Measurements from ENCODE around the gene LRFN5.
"Not testable (repeated sequence)": the region's sequence is repeated elsewhere in the genome, so short reads cannot be mapped to it uniquely, and the experiment has no call there.

Gene LRFN5

DNA sequence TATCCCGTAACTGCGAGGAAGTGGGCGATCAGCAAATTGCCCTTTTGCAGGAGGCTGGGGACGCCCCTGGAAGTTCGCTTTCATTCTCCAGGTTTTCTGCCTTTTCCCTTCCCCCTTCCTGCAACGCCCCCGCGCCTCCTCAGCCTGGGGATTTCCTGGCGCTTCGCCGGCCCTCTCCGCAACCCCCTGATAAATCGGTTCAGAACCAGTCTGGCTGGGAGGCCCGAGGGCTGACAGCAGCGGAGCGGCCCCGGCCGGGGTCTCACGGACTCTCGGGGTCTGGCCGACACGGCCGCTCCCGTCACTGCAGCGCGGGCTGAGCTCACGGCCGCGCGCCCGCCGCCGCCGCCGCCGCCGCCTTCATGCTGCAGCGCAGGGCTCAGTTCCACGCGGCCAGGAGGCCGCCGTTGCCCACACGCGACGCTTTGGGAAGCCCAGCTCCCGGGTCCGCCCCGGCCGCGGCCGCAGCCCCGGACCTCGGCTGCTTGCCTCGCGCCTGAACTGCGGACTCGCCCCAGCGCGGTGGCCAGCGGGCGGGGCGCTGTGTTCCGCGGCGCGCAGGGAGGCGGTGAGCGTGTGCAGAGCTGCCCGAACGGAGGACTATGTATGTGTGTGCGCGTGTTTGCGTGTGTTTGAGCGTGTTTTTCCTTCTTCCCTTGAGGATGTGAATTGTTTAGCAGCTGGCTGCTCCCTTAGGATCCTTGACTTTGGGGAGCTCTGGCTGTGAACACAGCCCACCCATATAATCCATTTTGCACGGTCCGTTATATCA is at the start of gene LRFN5:
Gene LRFN5 (plus strand): TSS at position 345 of the 772 bp plus-strand sequence.
- DNase-seq (ENCODE audit: low spot score), result no peak

DNA sequence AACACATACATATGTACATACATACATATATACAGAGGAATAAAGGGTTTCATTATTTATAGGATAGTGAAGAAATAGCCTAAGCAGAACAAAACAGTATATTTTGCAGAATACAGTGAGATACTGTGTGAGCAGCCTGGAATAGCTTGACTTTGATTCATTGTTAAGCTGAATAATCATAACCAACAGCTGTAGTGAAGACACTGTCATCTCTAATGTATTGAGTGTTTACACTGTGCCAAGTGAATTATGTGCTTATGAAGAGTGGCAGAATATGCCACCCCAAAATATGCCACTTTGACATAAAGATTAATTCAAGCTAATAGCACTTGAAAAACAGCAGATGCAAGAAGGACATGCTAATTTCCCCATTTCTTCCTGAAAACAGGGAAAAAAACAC is 48.2 kb upstream of the LRFN5 start:
- no peak for DNase-seq (ENCODE audit: low spot score)

DNA sequence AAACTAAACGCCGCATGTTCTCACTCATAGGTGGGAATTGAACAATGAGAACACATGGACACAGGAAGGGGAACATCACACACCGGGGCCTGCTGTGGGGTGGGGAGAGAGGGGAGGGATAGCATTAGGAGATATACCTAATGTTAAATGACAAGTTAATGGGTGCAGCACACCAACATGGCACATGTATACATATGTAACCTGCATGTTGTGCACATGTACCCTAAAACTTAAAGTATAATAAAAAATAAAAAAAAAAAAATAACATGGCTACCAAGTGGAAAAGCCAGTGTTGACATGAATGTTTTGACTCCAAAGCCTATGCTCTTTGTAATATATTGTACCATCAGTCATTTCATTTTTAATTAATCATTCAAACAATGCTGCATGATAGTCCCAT is 39.8 kb upstream of the LRFN5 start:
- DNase-seq (ENCODE audit: low spot score), result not testable (repeated sequence)

DNA sequence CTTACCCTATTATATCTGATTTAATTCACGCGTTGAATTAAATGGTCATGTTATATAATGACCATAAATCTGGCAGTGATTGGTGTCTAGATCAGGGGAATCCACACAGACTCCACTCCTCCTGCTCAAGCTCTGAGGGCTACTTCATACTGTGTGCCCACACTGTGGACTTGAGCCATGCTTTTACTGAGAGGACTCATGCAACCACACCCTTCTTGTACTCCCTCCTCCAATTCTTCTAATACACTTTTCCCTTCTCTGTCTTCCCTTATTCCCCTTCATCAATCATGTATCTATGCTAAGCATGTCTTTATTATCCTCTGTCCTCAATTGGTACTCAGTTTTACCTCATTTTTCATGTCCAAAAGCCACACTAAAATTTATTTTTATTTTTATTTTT is 37.7 kb upstream of the LRFN5 start:
- no peak for DNase-seq (ENCODE audit: low spot score)

DNA sequence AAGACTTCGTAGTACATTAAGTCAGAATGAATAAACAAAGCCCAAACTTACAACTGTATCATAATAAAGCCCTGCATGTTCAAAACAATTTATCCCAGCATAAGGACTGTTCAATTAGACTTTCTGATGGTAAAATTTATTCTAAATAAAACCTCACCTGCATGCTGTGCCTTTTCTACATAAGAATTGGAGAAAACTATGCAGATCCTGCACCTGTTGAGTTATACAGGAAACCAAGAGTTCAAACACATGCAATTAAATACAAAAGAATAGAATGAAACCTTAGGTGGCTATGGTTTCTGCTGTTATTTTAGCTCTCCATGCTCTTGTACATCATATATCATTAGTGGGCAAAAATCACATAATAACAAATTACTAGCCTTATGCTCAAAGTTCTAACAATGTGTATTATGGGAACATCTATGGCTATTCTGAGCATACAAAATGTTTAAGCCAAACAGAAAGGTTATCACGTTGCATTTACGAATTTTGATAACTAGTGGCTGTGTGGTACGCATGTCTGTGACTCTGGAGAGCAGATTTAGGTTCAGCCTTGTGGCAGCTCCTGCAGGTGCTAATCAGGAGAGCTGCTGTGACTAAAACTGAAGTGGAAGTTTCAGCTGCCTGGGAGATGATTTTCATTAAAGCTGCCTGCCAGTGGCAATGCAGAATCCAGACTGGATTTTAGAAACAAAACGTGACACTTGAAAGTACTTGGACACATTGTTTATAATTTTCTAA is 36.1 kb upstream of the LRFN5 start:
- DNase-seq (ENCODE audit: low spot score), result no peak

DNA sequence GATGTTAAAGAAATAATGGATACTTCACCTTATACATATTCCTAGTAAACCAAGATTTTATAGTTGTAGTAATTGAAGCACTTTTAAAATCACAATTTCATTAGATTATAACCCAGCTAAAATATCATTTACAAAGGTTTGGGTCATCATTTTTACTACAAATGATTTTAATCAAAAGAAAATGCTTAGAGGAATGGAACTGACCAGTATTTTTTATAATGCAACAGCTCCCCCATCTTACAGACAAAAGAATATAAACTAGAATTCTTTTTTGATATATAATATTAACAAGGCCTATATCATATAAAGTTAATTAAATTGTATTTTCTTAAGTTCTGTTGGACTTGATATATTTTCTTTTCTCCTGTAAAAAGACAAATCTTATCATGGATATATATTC is 20.4 kb upstream of the LRFN5 start:
- no peak for DNase-seq (ENCODE audit: low spot score)

DNA sequence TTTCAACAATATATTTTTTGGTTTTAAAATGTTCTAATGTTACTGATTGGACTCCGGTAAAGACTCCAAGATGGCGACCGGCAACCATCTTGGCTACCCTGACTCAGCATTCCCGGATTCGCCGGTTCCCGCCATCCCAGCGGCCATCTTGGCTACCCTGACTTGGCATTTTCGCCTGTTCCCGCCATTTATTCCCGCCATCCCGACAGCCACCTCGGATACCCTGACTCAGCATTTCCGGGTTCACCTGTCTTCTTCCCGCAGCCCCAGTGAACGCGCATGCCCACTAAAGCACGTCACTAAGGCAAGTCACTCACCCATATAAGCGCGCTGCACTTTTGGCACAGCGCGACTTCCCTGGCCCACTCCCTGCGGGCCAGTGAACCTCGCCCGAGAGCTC is 9.0 kb upstream of the LRFN5 start:
- DNase-seq (ENCODE audit: low spot score), result no peak

DNA sequence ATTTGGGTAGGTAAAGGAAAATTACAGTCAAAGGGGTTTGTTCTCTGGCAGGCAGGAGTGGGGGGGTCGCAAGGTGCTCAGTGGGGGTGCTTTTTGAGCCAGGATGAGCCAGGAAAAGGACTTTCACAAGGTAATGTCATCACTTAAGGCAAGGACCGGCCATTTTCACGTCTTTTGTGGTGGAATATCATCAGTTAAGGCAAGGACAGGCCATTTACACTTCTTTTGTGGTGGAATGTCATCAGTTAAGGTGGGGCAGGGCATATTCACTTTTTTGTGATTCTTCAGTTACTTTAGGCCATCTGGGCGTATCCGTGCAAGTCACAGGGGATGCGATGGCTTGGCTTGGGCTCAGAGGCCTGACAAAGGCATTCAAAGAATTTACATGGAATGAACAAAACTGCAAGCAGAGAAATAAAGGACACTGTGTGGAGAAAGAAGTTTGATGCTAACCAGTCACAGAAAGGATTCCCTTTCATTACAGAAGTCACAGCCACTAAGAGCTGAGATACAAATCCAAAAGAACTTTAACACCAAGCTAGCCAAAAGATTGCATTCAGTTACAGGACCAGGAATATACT is 6.8 kb upstream of the LRFN5 start:
- not testable (repeated sequence) for DNase-seq (ENCODE audit: low spot score)

DNA sequence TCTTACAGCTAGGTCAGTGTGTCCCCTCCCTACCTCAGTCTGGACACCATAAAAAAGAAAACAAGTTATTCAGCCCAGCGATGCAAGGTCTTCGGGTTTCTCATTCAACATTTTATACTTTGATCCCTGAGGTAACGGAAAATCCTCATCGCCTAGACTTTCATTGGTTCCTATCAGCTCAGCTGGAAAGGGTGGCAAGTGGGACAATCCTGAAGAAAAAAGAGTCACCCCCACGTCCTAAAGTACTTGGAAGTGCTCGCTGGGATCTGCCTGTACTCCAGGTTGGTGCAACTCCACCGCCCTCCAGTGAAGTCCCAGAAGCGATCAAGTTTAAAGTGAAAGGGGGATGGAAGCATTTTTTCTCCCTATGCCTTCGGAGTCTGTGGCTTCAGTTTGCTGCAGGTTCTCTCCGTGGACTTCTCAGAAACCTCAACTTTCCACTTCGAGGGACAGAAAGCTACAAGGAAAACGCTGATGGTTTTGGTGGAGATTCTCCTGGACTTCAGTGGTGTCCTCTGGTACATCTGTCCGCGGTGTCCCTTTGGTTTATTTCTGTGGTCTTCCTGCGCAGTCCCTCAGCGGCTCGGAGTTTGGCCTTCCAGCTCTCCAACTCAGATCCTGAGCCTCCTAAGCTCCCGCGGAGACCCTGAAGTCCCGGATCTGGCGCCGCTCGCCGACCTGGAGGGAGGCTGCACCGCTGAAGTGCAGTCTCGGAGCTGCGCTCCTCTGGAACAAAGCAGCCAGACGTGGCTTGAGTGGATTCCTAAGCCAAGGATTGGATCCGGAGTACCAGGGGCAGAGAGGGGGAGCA is 1.8 kb upstream of the LRFN5 start:
- no peak for DNase-seq (ENCODE audit: low spot score)

DNA sequence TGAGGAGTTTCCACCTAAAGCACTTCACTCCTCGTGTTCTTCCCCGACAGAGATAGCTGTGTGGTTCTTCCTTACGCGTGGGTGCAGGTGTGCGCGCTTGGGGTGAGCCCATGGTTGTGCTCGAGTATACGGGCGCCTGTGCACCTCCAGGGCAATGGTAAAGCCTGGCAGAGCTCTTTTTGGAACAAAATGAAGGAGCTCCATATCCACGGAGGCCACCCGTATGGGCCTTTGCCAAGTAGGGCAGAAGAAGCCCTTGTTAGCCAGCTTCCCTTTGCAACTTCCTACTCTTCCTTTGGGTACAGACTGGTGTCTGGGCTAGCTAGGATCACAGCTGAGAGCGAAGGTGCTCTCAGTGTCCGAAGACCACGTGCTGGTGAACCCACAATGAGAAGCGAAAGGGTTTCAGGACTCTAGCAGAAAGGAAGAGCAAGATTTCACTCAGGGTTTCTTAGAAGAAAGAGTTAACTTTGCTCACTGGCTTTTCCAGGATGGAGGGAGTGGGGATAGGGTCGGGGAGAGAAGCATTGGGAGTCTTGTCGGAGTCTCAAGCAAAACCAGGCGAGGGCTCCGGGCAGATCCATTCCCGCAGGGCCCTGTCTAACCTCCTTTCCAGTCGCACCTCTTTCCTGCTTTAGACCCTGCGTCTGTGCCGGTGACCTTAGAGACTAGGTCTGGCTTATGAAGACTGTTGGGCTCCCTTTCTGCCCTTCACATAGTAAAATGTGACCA is 960 bp upstream of the LRFN5 start:
- DNase-seq (ENCODE audit: low spot score), result no peak

DNA sequence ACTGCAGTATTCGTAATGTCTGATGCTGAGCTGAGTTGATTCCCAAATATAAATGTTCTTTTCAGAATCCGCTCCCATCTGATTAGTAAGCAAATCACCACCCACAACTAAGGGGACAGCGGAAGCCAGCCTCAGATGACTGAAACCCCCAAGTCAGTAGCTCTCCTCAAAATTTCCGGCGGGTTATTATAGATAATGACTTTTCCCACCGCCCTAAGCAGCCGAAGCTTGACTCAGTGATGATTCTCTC is 469 bp upstream of the LRFN5 start:
- no peak for DNase-seq (ENCODE audit: low spot score)

DNA sequence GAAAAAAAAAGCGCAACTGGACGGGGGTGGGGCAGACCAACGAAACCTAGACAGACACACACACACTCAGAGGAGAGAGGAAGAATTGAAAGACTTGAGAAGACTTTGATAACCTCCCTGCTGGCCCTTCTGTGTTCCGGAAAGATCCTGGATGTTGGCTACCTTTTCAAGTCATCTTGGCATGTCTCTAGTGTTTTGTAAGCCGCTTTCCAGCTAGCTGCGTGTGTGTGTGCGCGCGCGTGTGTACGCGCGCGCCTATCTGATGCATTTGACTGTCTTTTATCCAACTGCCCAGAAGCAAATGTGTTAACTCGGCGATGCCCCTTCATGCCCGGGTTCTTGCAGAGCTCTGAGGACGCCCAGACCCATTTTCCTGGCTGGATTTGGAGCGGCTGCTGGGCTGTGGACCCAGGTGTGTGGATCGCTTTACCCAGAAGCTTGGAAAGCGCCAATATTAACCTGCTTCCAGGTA is 664 bp downstream of the LRFN5 start:
- DNase-seq (ENCODE audit: low spot score), result no peak

DNA sequence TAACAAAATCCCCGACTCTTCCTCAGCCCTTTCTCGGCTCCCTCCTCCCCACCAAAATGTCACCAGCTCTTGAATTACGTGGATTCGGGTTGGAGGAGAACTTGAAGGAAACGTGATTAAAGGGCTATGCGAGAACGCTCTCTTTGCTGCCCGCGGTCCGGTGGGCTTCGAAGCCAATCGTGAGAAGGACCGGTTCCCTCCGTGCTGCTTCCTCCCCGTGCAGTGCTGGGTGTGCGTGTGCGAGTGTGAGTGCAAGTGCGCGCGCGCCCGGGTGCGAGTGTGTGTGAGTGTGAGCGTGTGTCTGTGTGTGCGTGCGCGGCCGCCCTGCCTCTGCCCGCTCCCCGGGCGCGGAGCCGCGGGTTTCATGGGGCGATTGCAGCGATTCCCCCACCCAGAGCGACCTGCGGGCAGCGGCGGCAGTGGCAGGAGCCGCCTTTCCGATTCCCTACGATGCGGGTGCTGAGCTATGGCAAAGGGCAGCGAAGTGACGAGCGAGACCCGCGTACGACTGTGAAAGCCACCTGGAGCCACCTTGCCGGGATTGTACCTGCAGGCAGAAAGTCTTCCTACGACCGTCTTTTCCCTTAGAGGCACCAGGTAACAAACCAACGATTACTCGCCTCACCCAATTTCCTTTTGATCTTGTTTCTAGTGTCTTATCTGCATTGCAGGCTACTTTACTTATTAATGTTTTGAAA is 1.4 kb downstream of the LRFN5 start:
- DNase-seq (ENCODE audit: low spot score), result no peak

DNA sequence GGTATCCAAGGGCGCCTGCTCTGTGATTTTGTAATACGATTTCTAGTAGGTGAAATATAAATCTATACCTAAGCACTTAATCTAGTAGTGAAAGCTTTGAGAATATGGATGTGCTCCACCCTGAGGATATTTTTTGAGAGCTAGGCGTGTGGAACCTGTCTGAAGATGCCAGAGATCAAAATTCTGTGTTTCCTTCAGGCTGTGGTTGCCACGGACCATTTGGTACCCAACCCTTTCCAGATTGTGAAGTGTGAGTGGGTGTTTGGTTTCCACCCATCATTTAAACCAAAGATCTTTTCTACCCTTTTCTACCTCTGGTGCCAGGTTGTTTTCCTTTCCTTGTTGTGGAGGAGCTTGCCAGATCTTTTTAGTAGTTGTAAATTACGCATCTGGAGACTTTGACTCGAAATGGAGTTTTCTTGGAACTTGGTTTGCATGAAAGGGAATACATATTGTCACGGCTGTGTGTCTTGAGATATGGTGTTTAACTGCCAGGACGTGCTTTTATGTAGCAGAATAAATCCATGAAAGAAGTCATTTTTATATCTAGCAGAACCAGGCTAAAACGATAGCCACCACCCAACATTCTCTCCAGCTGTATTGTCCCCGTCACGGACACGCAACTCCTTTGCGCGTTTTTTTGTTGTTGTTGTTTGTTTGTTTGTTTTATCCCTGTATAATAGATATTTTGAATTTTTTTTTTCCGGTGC is 2.2 kb downstream of the LRFN5 start:
- no peak for DNase-seq (ENCODE audit: low spot score)

DNA sequence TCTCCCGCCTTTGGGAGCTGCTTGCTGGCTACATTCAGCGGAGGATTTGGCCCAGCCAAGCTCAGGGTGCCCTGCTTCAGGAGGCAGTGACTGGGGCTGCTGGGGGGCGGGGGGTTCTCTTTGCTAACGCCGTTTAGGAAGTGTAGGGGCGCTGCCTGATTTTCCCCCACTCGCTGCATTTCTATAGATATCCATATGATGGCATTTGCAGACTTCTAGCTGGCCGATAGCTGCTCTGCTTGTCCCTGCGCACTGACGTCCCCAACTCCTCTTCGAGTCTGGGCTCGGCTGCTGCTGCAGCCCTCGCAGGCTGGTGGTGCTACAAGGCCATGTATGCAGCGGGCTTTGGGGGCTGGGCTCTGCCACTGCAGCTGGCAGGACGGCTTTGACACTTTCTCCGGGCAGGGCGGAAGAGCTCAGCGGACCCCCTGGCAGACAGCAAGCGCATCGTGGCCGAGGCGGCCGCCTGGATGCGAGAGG is 3.1 kb downstream of the LRFN5 start:
- no peak for DNase-seq (ENCODE audit: low spot score)

DNA sequence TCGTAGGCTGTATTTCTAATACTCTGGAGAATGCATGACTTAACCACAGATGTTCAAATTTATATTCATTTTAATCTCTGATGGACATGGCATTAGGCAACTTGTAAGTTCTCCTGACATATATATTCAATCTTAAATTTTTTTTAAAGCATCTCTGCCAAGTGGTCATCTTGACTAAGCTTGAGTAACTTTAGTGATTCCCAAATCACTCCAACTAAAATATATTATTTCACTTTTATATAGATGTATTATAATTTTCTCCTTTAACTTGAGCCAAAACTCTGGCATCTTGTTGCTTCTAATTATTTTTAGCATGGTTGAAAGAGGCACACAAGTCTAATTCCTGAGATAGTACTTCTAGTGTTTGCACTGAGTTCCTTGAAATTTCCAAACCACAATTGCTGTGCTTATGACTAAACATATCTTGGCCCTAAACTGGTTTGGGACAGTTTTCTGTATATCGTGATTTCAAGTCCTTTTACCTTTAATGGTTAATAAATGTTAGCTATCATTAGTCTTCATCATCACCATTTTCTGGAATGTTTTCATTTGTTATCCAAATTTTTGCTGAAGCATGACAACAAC is 8.4 kb downstream of the LRFN5 start:
- DNase-seq (ENCODE audit: low spot score), result no peak

DNA sequence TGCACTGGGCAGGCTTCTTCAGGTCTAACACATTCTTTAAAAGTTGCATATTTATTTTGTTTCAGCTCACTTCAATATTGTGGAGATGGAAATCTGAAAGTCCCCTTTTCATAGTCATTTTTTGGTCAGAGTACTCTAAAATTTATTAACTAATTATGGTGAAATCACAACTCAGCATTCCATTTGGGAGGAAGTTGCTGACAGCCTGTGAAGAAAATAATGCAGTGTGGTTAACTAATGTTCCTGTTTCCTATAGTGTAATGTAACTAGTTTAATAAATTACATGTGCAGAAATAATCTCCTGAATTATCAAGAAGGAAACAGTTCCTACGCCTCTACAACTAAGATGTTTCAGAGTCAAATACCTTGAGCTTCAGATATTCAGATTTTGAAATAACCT is 17.1 kb downstream of the LRFN5 start:
- DNase-seq (ENCODE audit: low spot score), result no peak

DNA sequence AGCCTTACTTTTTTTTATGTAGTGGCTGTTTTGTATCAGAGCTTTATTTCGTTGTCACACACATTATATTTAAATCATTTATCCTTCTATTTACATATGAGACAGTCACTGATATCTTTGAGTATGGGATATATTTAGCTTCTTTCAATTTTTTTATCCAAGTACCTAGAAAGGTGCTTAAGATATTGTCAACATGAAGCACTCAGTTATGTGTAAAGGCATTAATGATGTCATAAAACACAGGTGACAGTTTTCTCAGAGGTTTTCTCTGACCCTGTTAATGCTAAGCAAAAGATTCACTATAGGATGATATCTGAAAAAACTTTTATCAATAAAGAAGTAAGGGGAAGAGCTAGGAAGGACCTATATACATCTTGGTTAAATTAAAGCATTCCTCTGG is 23.2 kb downstream of the LRFN5 start:
- DNase-seq (ENCODE audit: low spot score), result no peak

DNA sequence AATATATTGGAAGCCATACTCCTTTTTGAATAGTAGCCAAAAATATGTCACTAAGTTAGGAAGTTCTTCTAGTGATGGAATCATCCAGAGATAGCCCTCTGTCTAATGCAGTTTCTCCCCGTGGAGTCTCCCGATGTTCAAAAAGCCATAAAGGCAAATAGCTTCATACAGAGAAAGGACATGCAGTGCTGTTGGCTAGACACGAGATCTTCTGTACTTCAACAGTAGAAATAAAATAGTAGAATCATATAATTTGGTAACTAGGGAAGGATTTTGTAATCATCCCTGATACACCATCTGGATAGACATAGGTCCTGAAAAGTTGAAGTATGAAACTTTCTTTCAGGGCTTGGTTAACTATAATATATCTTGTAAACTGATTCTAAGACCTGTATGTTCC is 27.6 kb downstream of the LRFN5 start:
- DNase-seq (ENCODE audit: low spot score), result no peak

All from CD4-positive, alpha-beta T cell treated with Interleukin-6 at 100 ng/mL for 8 hours (primary cell).